GM18909 (cell line): ENCODE data around the gene EFCAB5.
A peak's percentile ranks its signal among the peaks of the same experiment; 100 is the strongest.
"Not testable (repeated sequence)": the region's sequence is repeated elsewhere in the genome, so short reads cannot be mapped to it uniquely, and the experiment has no call there.

Experiments used
- ATAC-seq: cut with Tn5 transposase; IDR thresholded peaks from one replicate; pipeline ENCODE4 v1.9.1; 2021; ENCODE audit warnings: mild to moderate bottlenecking; ENCODE audit not compliant: unreplicated experiment, poor library complexity

EFCAB5 gene

GRCh38 chr17:29941334-29941733 is at the start of gene EFCAB5:
TSS of gene EFCAB5 (plus strand) at chr17:29941634. CDS start at chr17:29941797, 163 bp downstream.
- no peak for ATAC-seq

GRCh38 chr17:29892201-29892600 is 49.2 kb upstream of the EFCAB5 start:
- ATAC-seq, result no peak

GRCh38 chr17:29897136-29897535 is 44.3 kb upstream of the EFCAB5 start:
- not testable (repeated sequence) for ATAC-seq

GRCh38 chr17:29903471-29903870 is 38.0 kb upstream of the EFCAB5 start:
- ATAC-seq, result no peak

GRCh38 chr17:29905086-29905878 is 36.2 kb upstream of the EFCAB5 start:
- no peak for ATAC-seq

- ATAC-seq, result no peak
Measured at GRCh38 chr17:29905879-29906167, 35.6 kb upstream of the EFCAB5 start.

- no peak for ATAC-seq
Measured at GRCh38 chr17:29906969-29907368, 34.5 kb upstream of the EFCAB5 start.

- ATAC-seq, result no peak
Measured at GRCh38 chr17:29909236-29910003, 32.0 kb upstream of the EFCAB5 start.

- no peak for ATAC-seq
Measured at GRCh38 chr17:29911641-29912177, 29.7 kb upstream of the EFCAB5 start.

- no peak for ATAC-seq
Measured at GRCh38 chr17:29914819-29915537, 26.5 kb upstream of the EFCAB5 start.

GRCh38 chr17:29918016-29918415 is 23.4 kb upstream of the EFCAB5 start:
- ATAC-seq, result no peak

- no peak for ATAC-seq
Measured at GRCh38 chr17:29918922-29919856, 22.2 kb upstream of the EFCAB5 start.

GRCh38 chr17:29924786-29925185 is 16.6 kb upstream of the EFCAB5 start:
- no peak for ATAC-seq

- ATAC-seq, result no peak
Measured at GRCh38 chr17:29927546-29927945, 13.9 kb upstream of the EFCAB5 start.

GRCh38 chr17:29929006-29929532 is 12.4 kb upstream of the EFCAB5 start:
- no peak for ATAC-seq

- peak; percentile 60 for ATAC-seq
Measured at GRCh38 chr17:29929533-29930408, 11.7 kb upstream of the EFCAB5 start, which contains the start of gene SSH2. TSS of gene SSH2 (minus strand) at chr17:29930228. CDS start at chr17:29930000, 228 bp downstream.

GRCh38 chr17:29930409-29931010 is 10.9 kb upstream of the EFCAB5 start:
- ATAC-seq, result no peak
